Progenitor cell of endocrine pancreas (in vitro differentiated cells): Measurements from ENCODE around the gene UNCX. TPM values are rescaled to one million over a fixed set of nuclear protein-coding genes. Genes with fewer than 3 reads are reported as not detected.

ENCODE experiments used
- DNase-seq: peaks from one replicate; pipeline ENCODE4 v3.0.0; 2021; ENCODE audit warnings: low spot score; ENCODE audit not compliant: unreplicated experiment
- H3K27ac Mint-ChIP-seq: 2 replicates; pipeline ENCODE4 v1.8.0; 2021; ENCODE audit warnings: mild to moderate bottlenecking, moderate library complexity, mixed read lengths
- H3K27me3 Mint-ChIP-seq: 2 replicates; pipeline ENCODE4 v1.8.0; 2021; ENCODE audit warnings: mixed read lengths
- H3K36me3 Mint-ChIP-seq: 2 replicates; pipeline ENCODE4 v1.8.0; 2022; ENCODE audit warnings: mixed read lengths; ENCODE audit not compliant: insufficient read depth
- H3K4me1 Mint-ChIP-seq: 2 replicates; pipeline ENCODE4 v1.8.0; 2021; ENCODE audit warnings: low read depth, mixed read lengths
- H3K4me3 Mint-ChIP-seq: 2 replicates; pipeline ENCODE4 v1.8.0; 2021; ENCODE audit warnings: low read depth, mild to moderate bottlenecking, moderate library complexity, mixed read lengths
- H3K9me3 Mint-ChIP-seq: 2 replicates; pipeline ENCODE4 v1.8.0; 2021; ENCODE audit warnings: low read depth, mixed read lengths
- CTCF ChIP-seq: fragments of 200-600 bp; sonication (generic); IDR thresholded peaks from one replicate; pipeline ENCODE4 v1.5.0; 2021; ENCODE audit warnings: antibody characterized with exemption, mild to moderate bottlenecking; ENCODE audit not compliant: unreplicated experiment
- total RNA-seq: library from RNA; stranded (reverse); gene quantifications from 2 replicates; pipeline ENCODE4 v1.2.1, GENCODE V29; 2021

Gene UNCX
- total RNA-seq, 1 donor from 2014 or later = not detected

GRCh38 chr7:1246160-1246870 lies 13.6 kb downstream of the UNCX start:
- H3K27me3 Mint-ChIP-seq = peaks cover 73% of the 10 kb centered on the region
- no peaks in the 10 kb centered on the region for H3K36me3 Mint-ChIP-seq
- DNase-seq = no peak
- H3K9me3 Mint-ChIP-seq = no peaks in the 10 kb centered on the region
- no peak for TF ChIP-seq CTCF
- no peak overlapping the region for H3K27ac Mint-ChIP-seq
- peaks cover 6% of the 10 kb centered on the region for H3K4me1 Mint-ChIP-seq
- H3K4me3 Mint-ChIP-seq = no peak overlapping the region

GRCh38 chr7:1246871-1247526 lies 14.3 kb downstream of the UNCX start:
- Mint-ChIP-seq H3K9me3 (no peaks in the 10 kb centered on the region), H3K4me3 (no peak overlapping the region), H3K27ac (no peak overlapping the region), H3K36me3 (no peaks in the 10 kb centered on the region), H3K27me3 (peaks cover 72% of the 10 kb centered on the region), H3K4me1 (peaks cover 6% of the 10 kb centered on the region)
- no peak for DNase-seq
- TF ChIP-seq CTCF = no peak

- H3K4me3 Mint-ChIP-seq = no peak overlapping the region
- no peak for TF ChIP-seq CTCF
- DNase-seq = no peak
Measured at GRCh38 chr7:1247527-1248041, 14.9 kb downstream of the UNCX start.

GRCh38 chr7:1248143-1248915 lies 15.7 kb downstream of the UNCX start:
- TF ChIP-seq CTCF = no peak
- Mint-ChIP-seq H3K4me1 (peaks cover 6% of the 10 kb centered on the region), H3K27ac (peak overlapping the region; percentile 81), H3K4me3 (no peak overlapping the region), H3K36me3 (no peaks in the 10 kb centered on the region), H3K9me3 (no peaks in the 10 kb centered on the region), H3K27me3 (peaks cover 70% of the 10 kb centered on the region)
- DNase-seq = no peak

More at GRCh38 chr7:1247527-1248041, 14.9 kb downstream of the UNCX start:
- Mint-ChIP-seq H3K9me3 (no peaks in the 10 kb centered on the region), H3K27me3 (peaks cover 71% of the 10 kb centered on the region), H3K4me1 (peaks cover 6% of the 10 kb centered on the region), H3K36me3 (no peaks in the 10 kb centered on the region), H3K27ac (no peak overlapping the region)
